HEK293 (cell line): Measurements from ENCODE around the gene C1QL4.
A peak's percentile ranks its signal among the peaks of the same experiment; 100 is the strongest.

Experiments
- KLF7 ChIP-seq: fragments of 450-650 bp; formaldehyde crosslinking; IDR thresholded peaks from 2 replicates; pipeline ENCODE4 v1.5.1; 2016; ENCODE audit warnings: missing biosample characterization, missing genetic modification characterization, borderline replicate concordance
- SP2 ChIP-seq: fragments of 450-650 bp; formaldehyde crosslinking; IDR thresholded peaks from 2 replicates; pipeline ENCODE4 v1.5.1; 2016; ENCODE audit warnings: missing biosample characterization, missing genetic modification characterization
- ZFHX2 ChIP-seq: fragments of 450-650 bp; formaldehyde crosslinking; conservative IDR thresholded peaks from 2 replicates; pipeline ENCODE4 v1.5.1; 2016; ENCODE audit warnings: missing biosample characterization, missing genetic modification characterization
- ZNF2 ChIP-seq: fragments of 450-650 bp; formaldehyde crosslinking; IDR thresholded peaks from 2 replicates; pipeline ENCODE4 v1.5.1; 2016; ENCODE audit warnings: missing biosample characterization, missing genetic modification characterization
- ZNF239 ChIP-seq: fragments of 450-650 bp; formaldehyde crosslinking; IDR thresholded peaks from 2 replicates; pipeline ENCODE4 v1.5.1; 2016; ENCODE audit warnings: missing biosample characterization, missing genetic modification characterization
- ZNF274 ChIP-seq, 2 experiments: fragments of 200-500 bp in 1 of 2; fragments of 450-650 bp in 1 of 2; sonication (Bioruptor generic) in 1 of 2; formaldehyde crosslinking in 1 of 2; IDR thresholded peaks; 2 replicates each; pipeline versions ENCODE4 v1.5.1 to v1.6.1; 2014 to 2016; ENCODE audit warnings: borderline replicate concordance in 1 of 2, inconsistent platforms in 1 of 2, low read length in 1 of 2, missing biosample characterization in 1 of 2, missing genetic modification characterization in 1 of 2
- ZNF292 ChIP-seq: fragments of 450-650 bp; formaldehyde crosslinking; IDR thresholded peaks from 2 replicates; pipeline ENCODE4 v1.5.1; 2016; ENCODE audit warnings: low read depth, missing biosample characterization, missing genetic modification characterization, borderline replicate concordance
- ZNF416 ChIP-seq: fragments of 450-650 bp; formaldehyde crosslinking; IDR thresholded peaks from 2 replicates; pipeline ENCODE4 v1.5.1; 2016; ENCODE audit warnings: missing biosample characterization, missing genetic modification characterization
- ZNF423 ChIP-seq: fragments of 450-650 bp; formaldehyde crosslinking; IDR thresholded peaks from 2 replicates; pipeline ENCODE4 v1.5.1; 2016; ENCODE audit warnings: missing biosample characterization, missing genetic modification characterization
- ZNF555 ChIP-seq: fragments of 450-650 bp; formaldehyde crosslinking; conservative IDR thresholded peaks from 2 replicates; pipeline ENCODE4 v1.5.1; 2017; ENCODE audit warnings: missing biosample characterization, mild to moderate bottlenecking, missing genetic modification characterization, inconsistent platforms
- ZNF560 ChIP-seq: fragments of 450-650 bp; formaldehyde crosslinking; IDR thresholded peaks from 2 replicates; pipeline ENCODE4 v1.5.1; 2017; ENCODE audit warnings: missing biosample characterization, missing genetic modification characterization, borderline replicate concordance
- ZNF624 ChIP-seq: fragments of 450-650 bp; formaldehyde crosslinking; IDR thresholded peaks from 2 replicates; pipeline ENCODE4 v1.5.1; 2017; ENCODE audit warnings: missing biosample characterization, missing genetic modification characterization
- ZNF701 ChIP-seq: fragments of 450-650 bp; formaldehyde crosslinking; IDR thresholded peaks from 2 replicates; pipeline ENCODE4 v1.5.1; 2016; ENCODE audit warnings: missing biosample characterization, missing genetic modification characterization
- ZNF747 ChIP-seq: fragments of 450-650 bp; formaldehyde crosslinking; IDR thresholded peaks from 2 replicates; pipeline ENCODE4 v1.5.1; 2016; ENCODE audit warnings: missing biosample characterization, missing genetic modification characterization
- ZNF76 ChIP-seq: fragments of 450-650 bp; formaldehyde crosslinking; IDR thresholded peaks from 2 replicates; pipeline ENCODE4; 2016; ENCODE audit warnings: low read depth, missing biosample characterization, missing genetic modification characterization, borderline replicate concordance
- ZNF776 ChIP-seq: fragments of 450-650 bp; formaldehyde crosslinking; IDR thresholded peaks from 2 replicates; pipeline ENCODE4 v1.5.0; 2017; ENCODE audit warnings: missing biosample characterization, missing genetic modification characterization, borderline replicate concordance
- ZNF777 ChIP-seq: fragments of 450-650 bp; formaldehyde crosslinking; IDR thresholded peaks from 2 replicates; pipeline ENCODE4 v1.5.1; 2017; ENCODE audit warnings: missing biosample characterization, missing genetic modification characterization, borderline replicate concordance
- ZSCAN16 ChIP-seq: fragments of 450-650 bp; formaldehyde crosslinking; IDR thresholded peaks from 2 replicates; pipeline ENCODE4 v1.5.1; 2016; ENCODE audit warnings: missing biosample characterization, missing genetic modification characterization
- ZXDB ChIP-seq: fragments of 450-650 bp; formaldehyde crosslinking; IDR thresholded peaks from 2 replicates; pipeline ENCODE4 v1.5.1; 2016; ENCODE audit warnings: missing biosample characterization, missing genetic modification characterization
- TF ChIP-seq, protein P1 (sequence below): fragments of 450-650 bp; formaldehyde crosslinking; IDR thresholded peaks from 2 replicates; pipeline ENCODE4 v1.5.1; 2016; ENCODE audit warnings: missing biosample characterization, missing genetic modification characterization
- TF ChIP-seq, protein P2 (sequence below): fragments of 450-650 bp; formaldehyde crosslinking; IDR thresholded peaks from 2 replicates; pipeline ENCODE4 v1.5.1; 2016; ENCODE audit warnings: missing biosample characterization, missing genetic modification characterization
- TF ChIP-seq, protein P3 (sequence below): fragments of 450-650 bp; formaldehyde crosslinking; IDR thresholded peaks from 2 replicates; pipeline ENCODE4 v1.5.1; 2016; ENCODE audit warnings: missing biosample characterization, missing genetic modification characterization, borderline replicate concordance
- TF ChIP-seq, protein P4 (sequence below): fragments of 450-650 bp; formaldehyde crosslinking; IDR thresholded peaks from 2 replicates; pipeline ENCODE4 v1.5.1; 2016; ENCODE audit warnings: missing biosample characterization, missing genetic modification characterization
- TF ChIP-seq, protein P5 (sequence below): fragments of 450-650 bp; formaldehyde crosslinking; IDR thresholded peaks from 2 replicates; pipeline ENCODE4 v1.5.1; 2016; ENCODE audit warnings: missing biosample characterization, missing genetic modification characterization
- TF ChIP-seq, protein P6 (sequence below): fragments of 450-650 bp; formaldehyde crosslinking; IDR thresholded peaks from 2 replicates; pipeline ENCODE4 v1.5.1; 2016; ENCODE audit warnings: missing biosample characterization, missing genetic modification characterization
- TF ChIP-seq, protein P7 (sequence below): fragments of 450-650 bp; formaldehyde crosslinking; IDR thresholded peaks from 2 replicates; pipeline ENCODE4 v1.5.1; 2016; ENCODE audit warnings: missing biosample characterization, missing genetic modification characterization

The C1QL4 gene

DNA sequence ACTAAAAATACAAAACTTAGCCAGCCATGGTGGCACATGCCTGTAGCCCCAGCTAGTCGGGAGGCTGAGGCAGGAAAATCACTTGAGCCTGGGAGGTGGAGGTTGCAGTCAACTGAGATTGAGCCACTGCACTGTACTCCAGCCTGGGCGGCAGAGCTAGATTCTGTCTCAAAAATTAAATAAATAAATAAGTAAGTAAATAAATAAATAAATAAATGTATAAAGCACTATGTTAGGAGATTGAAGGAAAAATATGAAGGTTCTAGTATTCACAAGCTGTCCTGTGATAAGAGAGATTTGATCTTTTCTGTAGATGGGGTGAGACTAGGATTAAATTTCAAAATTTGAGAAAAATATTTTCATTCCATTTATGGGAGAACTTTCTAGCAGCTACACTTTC is 15.4 kb upstream of the C1QL4 start (continued):
- TF ChIP-seq, protein P1, sequence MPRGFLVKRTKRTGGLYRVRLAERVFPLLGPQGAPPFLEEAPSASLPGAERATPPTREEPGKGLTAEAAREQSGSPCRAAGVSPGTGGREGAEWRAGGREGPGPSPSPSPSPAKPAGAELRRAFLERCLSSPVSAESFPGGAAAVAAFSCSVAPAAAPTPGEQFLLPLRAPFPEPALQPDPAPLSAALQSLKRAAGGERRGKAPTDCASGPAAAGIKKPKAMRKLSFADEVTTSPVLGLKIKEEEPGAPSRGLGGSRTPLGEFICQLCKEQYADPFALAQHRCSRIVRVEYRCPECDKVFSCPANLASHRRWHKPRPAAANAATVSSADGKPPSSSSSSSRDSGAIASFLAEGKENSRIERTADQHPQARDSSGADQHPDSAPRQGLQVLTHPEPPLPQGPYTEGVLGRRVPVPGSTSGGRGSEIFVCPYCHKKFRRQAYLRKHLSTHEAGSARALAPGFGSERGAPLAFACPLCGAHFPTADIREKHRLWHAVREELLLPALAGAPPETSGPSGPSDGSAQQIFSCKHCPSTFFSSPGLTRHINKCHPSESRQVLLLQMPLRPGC (tag by site-specific recombination), result no peak
- no peak for TF ChIP-seq ZNF701
- TF ChIP-seq ZNF776, result no peak
- TF ChIP-seq ZNF416, result no peak
- no peak for TF ChIP-seq KLF7 (tag by site-specific recombination)
- TF ChIP-seq ZNF777 (tag by site-specific recombination), result no peak
- no peak for TF ChIP-seq ZFHX2
- TF ChIP-seq ZNF274 (IDR thresholded peaks at IDR 0.05; ENCODE audit: low read length), result no peak
- no peak for TF ChIP-seq ZNF274 (tag by site-specific recombination; IDR thresholded peaks at IDR 0.05; ENCODE audit: borderline replicate concordance)
- TF ChIP-seq, protein P2, sequence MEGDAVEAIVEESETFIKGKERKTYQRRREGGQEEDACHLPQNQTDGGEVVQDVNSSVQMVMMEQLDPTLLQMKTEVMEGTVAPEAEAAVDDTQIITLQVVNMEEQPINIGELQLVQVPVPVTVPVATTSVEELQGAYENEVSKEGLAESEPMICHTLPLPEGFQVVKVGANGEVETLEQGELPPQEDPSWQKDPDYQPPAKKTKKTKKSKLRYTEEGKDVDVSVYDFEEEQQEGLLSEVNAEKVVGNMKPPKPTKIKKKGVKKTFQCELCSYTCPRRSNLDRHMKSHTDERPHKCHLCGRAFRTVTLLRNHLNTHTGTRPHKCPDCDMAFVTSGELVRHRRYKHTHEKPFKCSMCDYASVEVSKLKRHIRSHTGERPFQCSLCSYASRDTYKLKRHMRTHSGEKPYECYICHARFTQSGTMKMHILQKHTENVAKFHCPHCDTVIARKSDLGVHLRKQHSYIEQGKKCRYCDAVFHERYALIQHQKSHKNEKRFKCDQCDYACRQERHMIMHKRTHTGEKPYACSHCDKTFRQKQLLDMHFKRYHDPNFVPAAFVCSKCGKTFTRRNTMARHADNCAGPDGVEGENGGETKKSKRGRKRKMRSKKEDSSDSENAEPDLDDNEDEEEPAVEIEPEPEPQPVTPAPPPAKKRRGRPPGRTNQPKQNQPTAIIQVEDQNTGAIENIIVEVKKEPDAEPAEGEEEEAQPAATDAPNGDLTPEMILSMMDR (tag by site-specific recombination), result no peak
- TF ChIP-seq ZNF2, result no peak
- TF ChIP-seq, protein P3, sequence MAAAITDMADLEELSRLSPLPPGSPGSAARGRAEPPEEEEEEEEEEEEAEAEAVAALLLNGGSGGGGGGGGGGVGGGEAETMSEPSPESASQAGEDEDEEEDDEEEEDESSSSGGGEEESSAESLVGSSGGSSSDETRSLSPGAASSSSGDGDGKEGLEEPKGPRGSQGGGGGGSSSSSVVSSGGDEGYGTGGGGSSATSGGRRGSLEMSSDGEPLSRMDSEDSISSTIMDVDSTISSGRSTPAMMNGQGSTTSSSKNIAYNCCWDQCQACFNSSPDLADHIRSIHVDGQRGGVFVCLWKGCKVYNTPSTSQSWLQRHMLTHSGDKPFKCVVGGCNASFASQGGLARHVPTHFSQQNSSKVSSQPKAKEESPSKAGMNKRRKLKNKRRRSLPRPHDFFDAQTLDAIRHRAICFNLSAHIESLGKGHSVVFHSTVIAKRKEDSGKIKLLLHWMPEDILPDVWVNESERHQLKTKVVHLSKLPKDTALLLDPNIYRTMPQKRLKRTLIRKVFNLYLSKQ (tag by site-specific recombination), result 0 out of 2 replicates have a peak, but pooled peaks have one; percentile 12
- TF ChIP-seq ZNF555 (tag by site-specific recombination), result no peak; the same call in 1 of the 2 replicates
- no peak for TF ChIP-seq ZSCAN16 (tag by site-specific recombination)
- TF ChIP-seq, protein P4, sequence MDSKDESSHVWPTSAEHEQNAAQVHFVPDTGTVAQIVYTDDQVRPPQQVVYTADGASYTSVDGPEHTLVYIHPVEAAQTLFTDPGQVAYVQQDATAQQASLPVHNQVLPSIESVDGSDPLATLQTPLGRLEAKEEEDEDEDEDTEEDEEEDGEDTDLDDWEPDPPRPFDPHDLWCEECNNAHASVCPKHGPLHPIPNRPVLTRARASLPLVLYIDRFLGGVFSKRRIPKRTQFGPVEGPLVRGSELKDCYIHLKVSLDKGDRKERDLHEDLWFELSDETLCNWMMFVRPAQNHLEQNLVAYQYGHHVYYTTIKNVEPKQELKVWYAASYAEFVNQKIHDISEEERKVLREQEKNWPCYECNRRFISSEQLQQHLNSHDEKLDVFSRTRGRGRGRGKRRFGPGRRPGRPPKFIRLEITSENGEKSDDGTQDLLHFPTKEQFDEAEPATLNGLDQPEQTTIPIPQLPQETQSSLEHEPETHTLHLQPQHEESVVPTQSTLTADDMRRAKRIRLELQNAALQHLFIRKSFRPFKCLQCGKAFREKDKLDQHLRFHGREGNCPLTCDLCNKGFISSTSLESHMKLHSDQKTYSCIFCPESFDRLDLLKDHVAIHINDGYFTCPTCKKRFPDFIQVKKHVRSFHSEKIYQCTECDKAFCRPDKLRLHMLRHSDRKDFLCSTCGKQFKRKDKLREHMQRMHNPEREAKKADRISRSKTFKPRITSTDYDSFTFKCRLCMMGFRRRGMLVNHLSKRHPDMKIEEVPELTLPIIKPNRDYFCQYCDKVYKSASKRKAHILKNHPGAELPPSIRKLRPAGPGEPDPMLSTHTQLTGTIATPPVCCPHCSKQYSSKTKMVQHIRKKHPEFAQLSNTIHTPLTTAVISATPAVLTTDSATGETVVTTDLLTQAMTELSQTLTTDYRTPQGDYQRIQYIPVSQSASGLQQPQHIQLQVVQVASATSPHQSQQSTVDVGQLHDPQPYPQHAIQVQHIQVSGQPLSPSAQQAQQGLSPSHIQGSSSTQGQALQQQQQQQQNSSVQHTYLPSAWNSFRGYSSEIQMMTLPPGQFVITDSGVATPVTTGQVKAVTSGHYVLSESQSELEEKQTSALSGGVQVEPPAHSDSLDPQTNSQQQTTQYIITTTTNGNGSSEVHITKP (tag by site-specific recombination), result no peak
- TF ChIP-seq ZNF747 (tag by site-specific recombination), result no peak
- TF ChIP-seq, protein P5, sequence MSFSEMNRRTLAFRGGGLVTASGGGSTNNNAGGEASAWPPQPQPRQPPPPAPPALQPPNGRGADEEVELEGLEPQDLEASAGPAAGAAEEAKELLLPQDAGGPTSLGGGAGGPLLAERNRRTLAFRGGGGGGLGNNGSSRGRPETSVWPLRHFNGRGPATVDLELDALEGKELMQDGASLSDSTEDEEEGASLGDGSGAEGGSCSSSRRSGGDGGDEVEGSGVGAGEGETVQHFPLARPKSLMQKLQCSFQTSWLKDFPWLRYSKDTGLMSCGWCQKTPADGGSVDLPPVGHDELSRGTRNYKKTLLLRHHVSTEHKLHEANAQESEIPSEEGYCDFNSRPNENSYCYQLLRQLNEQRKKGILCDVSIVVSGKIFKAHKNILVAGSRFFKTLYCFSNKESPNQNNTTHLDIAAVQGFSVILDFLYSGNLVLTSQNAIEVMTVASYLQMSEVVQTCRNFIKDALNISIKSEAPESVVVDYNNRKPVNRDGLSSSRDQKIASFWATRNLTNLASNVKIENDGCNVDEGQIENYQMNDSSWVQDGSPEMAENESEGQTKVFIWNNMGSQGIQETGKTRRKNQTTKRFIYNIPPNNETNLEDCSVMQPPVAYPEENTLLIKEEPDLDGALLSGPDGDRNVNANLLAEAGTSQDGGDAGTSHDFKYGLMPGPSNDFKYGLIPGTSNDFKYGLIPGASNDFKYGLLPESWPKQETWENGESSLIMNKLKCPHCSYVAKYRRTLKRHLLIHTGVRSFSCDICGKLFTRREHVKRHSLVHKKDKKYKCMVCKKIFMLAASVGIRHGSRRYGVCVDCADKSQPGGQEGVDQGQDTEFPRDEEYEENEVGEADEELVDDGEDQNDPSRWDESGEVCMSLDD (tag by site-specific recombination), result no peak
- TF ChIP-seq ZXDB, result no peak
- no peak for TF ChIP-seq ZNF624 (tag by site-specific recombination)
- TF ChIP-seq, protein P6, sequence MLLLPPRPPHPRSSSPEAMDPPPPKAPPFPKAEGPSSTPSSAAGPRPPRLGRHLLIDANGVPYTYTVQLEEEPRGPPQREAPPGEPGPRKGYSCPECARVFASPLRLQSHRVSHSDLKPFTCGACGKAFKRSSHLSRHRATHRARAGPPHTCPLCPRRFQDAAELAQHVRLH (tag by site-specific recombination), result peak; percentile 14; the same call in 1 of the 2 replicates
- peak; percentile 64; the same call in 1 of the 2 replicates for TF ChIP-seq ZNF560 (tag by site-specific recombination)
- TF ChIP-seq SP2 (tag by site-specific recombination), result no peak
- TF ChIP-seq ZNF76, result no peak
- TF ChIP-seq, protein P7, sequence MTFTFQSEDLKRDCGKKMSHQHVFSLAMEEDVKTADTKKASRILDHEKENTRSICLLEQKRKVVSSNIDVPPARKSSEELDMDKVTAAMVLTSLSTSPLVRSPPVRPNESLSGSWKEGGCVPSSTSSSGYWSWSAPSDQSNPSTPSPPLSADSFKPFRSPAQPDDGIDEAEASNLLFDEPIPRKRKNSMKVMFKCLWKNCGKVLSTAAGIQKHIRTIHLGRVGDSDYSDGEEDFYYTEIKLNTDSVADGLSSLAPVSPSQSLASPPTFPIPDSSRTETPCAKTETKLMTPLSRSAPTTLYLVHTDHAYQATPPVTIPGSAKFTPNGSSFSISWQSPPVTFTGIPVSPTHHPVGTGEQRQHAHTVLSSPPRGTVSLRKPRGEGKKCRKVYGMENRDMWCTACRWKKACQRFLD (tag by site-specific recombination), result peak; percentile 49; the same call in 1 of the 2 replicates
- peak; percentile 68; the same call in 1 of the 2 replicates for TF ChIP-seq ZNF292 (tag by site-specific recombination)
- no peak for TF ChIP-seq ZNF239
- TF ChIP-seq ZNF423, result no peak
